Measurements from ENCODE around the gene SPDYE6. TPM values are rescaled to one million over a fixed set of nuclear protein-coding genes. Genes with fewer than 3 reads are reported as not detected.
"Not testable (repeated sequence)": the region's sequence is repeated elsewhere in the genome, so short reads cannot be mapped to it uniquely, and the experiment has no call there.

SPDYE6 gene
- total RNA-seq, 2 experiments from 2014 or later: 0.13 TPM; not detected in 1

DNA sequence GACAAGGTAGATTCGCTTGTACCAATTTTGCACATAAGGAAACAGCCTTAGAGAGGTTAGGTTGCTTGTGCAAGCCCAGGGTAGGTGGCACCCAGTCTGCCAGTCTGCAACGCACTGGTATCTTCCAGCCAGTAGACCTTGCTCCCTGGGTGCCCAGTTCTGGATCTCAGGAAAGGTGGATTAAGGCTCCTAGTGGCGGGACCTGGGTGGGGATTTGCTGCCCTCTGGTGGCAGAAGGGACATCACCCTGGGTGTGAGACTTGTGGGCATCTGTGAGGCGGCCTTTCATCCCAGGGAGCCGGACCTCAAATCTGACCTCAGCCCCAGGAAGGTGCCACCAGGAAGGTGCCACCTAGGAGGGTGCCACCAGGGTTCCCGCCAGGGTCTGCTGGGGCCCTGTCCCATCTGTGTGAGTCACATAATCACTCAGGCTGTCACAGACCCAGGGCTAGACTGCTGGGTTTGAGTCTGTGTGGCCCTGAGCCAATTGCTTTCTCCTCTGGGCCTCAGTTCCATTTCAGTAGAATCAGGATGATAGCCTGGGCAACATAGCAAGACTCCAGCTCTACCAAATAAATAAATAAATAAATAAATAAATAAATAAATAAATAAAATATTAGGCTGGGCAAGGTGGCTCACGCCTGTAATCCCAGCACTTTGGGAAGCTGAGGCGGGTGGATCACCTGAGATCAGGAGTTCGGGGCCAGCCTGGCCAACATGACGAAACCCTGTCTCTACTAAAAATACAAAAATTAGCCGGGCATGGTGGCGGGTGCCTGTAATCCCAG is 34.6 kb upstream of the SPDYE6 start:
- Mint-ChIP-seq H3K36me3 (ENCODE audit: low read depth) (peaks cover 17% of the 10 kb centered on the region), H3K4me3 (no peak overlapping the region), H3K27me3 (no peaks in the 10 kb centered on the region), H3K9me3 (no peaks in the 10 kb centered on the region), H3K4me1 (peaks cover 5% of the 10 kb centered on the region), H3K27ac (no peak overlapping the region)
- POLR2A ChIA-PET: interaction anchor here (0.8 kb wide), 1 partner anchor 109 kb away, joined by 3 read pairs; no protein-coding TSS in a partner anchor
- CTCF ChIA-PET: interaction anchor here (0.7 to 3.7 kb wide), 5 partner anchors 21 to 122 kb away, joined by 3 to 30 read pairs (median 4); no protein-coding TSS in a partner anchor
- DNase-seq: peak; percentile 73

DNA sequence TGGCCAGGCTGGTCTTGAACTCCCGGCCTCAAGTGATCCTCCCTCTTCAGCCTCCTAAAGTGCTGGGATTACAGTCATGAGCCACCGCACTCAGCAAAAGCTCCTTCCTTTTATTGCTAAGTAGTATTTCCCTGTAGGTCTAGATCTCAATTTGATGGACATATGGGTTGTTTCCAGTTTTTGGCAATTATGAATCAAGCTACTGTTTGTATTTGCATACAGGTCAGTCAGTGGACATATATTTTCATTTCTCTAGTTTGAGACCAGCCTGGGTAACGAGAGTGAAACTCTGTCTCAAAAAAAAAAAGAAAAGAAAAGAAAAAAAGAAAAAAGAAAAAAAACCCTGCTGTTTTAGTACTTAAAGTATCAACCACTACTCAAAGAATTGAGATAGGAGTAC is 33.6 kb upstream of the SPDYE6 start:
- peaks cover 17% of the 10 kb centered on the region for H3K36me3 Mint-ChIP-seq (ENCODE audit: low read depth)
- CTCF ChIA-PET: interaction anchor here (0.6 to 1.1 kb wide), 3 partner anchors 10 to 110 kb away, joined by 3 to 5 read pairs (median 3); no protein-coding TSS in a partner anchor
- H3K4me3 Mint-ChIP-seq: no peak overlapping the region
- DNase-seq: no peak
- no peak overlapping the region for H3K27ac Mint-ChIP-seq
- no peaks in the 10 kb centered on the region for H3K27me3 Mint-ChIP-seq
- H3K4me1 Mint-ChIP-seq: no peaks in the 10 kb centered on the region
- POLR2A ChIA-PET: no interaction called here
- no peaks in the 10 kb centered on the region for H3K9me3 Mint-ChIP-seq

DNA sequence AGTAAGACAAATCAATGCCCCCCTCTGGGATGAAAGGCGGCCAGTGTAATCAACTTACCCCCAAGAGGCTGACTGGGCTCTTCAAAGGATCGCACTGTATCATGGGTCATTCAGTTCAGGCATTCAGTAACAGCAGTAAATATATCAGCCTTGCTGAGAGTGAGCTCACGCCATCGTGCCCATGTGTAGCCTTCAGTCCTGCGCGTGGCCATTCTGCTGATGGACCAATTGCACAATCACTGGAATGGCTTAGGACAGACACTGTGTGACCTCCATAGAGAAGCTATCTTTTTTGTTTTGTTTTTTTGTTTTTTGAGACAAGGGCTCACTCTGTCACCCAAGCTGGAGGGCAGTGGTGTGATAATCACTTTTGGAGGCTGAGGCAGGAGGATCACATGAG is 30.8 kb upstream of the SPDYE6 start:
- POLR2A ChIA-PET: interaction anchor here (2.2 kb wide), 1 partner anchor 9 kb away, joined by 8 read pairs; the partner anchor contains the start of gene PRKRIP1
- CTCF ChIA-PET: interaction anchor here (1.6 to 2.5 kb wide), 2 partner anchors 107 to 114 kb away, joined by 4 to 6 read pairs; no protein-coding TSS in a partner anchor
- Mint-ChIP-seq H3K36me3 (ENCODE audit: low read depth) (peaks cover 18% of the 10 kb centered on the region), H3K27ac (no peak overlapping the region), H3K9me3 (no peaks in the 10 kb centered on the region), H3K27me3 (no peaks in the 10 kb centered on the region), H3K4me1 (no peaks in the 10 kb centered on the region), H3K4me3 (no peak overlapping the region)
- DNase-seq: no peak

DNA sequence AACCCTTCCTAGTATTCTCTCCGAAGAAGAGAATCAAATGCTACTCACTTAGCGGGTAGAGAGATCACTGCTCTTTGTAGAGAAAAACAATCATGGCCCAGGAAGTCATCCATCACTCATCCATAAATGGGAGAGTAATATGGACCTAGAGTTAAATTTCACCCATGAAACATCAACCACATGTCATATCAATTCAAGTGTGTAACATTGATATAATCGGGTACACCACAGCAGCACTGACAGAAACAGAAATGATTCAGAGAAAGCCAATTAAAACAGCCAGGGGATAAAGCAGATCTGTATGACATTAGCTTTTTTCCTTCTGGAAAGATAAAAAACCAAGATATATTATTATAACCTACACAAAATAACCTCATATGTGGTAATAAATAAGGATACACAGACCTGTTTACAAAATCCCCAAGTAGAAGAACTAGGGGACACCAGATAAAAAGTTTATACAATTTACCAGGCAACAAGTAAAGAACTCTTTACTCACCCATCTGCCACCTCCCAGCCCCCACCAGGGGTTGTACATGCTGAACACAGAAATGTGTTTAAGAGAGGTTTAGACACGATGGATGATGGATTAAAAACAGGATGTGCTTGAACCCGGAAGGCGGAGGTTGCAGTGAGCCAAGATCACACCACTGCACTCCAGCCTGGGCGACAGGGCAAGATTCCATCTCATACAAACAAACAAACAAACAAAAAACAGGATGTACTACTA is 25.6 kb upstream of the SPDYE6 start:
- peaks cover 41% of the 10 kb centered on the region for H3K36me3 Mint-ChIP-seq (ENCODE audit: low read depth)
- POLR2A ChIA-PET, H3K27ac Mint-ChIP-seq, H3K4me1 Mint-ChIP-seq, CTCF ChIA-PET, H3K4me3 Mint-ChIP-seq, H3K9me3 Mint-ChIP-seq, H3K27me3 Mint-ChIP-seq, DNase-seq: not testable (repeated sequence)

DNA sequence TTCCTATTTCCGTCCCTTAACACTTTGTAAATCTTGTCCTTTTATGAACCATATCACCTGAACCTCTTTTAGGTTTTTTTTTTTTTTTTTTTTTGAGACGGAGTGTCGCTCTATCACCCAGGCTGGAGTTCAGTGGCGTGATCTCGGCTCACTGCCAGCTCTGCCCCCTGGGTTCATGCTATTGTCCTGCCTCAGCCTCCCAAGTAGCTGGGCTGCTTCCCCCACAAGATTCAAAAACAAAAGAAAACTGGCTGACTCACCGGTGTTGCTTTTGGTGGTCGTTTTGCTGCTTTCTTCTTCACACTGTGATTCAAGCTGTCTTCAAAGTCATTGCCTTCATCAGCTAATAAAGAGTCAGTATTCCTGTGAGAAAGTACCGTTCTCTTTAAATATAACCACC is 24.6 kb upstream of the SPDYE6 start:
- Mint-ChIP-seq H3K4me1 (peaks cover 12% of the 10 kb centered on the region), H3K36me3 (ENCODE audit: low read depth) (peaks cover 42% of the 10 kb centered on the region)
- H3K27me3 Mint-ChIP-seq, DNase-seq, CTCF ChIA-PET, H3K9me3 Mint-ChIP-seq, H3K4me3 Mint-ChIP-seq, POLR2A ChIA-PET, H3K27ac Mint-ChIP-seq: not testable (repeated sequence)

DNA sequence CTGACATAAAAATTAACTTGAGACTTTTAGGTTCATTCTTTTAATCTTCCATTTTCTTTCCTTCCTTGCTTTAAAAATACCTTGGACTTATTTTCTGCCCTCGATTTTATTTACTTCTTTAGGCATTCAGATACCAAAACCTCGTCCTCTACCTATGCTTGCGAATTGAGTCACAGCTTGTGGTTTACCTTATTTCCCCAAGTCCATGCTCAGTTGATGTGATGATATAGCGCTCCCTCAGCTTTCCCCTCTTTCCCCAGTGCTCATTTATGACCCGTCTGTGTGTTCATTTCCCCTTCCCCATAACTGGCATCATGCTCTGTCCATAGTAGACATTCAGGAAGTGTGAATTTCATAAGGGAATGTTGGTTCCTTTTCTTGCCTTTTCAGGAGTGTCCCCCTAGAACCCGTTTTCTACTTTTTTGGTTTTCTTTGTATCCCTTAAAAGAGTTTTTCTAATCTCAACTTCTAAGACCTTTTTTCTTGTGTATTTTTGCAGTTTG is 20.8 kb upstream of the SPDYE6 start:
- H3K27me3 Mint-ChIP-seq: no peaks in the 10 kb centered on the region
- no peak overlapping the region for H3K4me3 Mint-ChIP-seq
- H3K27ac Mint-ChIP-seq: peak overlapping the region; percentile 6
- ChIA-PET POLR2A (no interaction called here), CTCF (no interaction called here)
- H3K4me1 Mint-ChIP-seq: peaks cover 12% of the 10 kb centered on the region
- peaks cover 48% of the 10 kb centered on the region for H3K36me3 Mint-ChIP-seq (ENCODE audit: low read depth)
- H3K9me3 Mint-ChIP-seq: no peaks in the 10 kb centered on the region
- no peak for DNase-seq

DNA sequence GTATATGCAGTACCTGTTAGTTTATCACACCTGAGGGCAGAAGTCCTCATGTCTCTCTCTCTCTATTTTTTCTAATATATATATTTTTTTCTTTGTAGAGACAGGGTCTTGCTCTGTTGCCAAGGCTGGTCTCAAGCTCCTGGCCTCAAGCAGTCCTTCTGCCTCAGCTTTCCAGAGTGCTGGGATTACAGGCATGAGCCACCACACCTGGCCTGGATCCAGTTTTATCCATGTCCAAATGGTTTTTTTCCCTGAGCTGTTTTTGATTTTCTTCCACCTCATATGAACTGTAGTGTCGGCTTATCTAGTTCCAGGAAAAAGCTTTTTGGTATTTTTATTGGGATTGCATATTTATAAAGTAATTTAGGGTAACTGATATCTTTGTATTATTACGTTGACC is 16.6 kb upstream of the SPDYE6 start:
- H3K4me3 Mint-ChIP-seq, H3K27ac Mint-ChIP-seq, DNase-seq, H3K9me3 Mint-ChIP-seq, H3K27me3 Mint-ChIP-seq, POLR2A ChIA-PET, CTCF ChIA-PET: not testable (repeated sequence)
- peaks cover 47% of the 10 kb centered on the region for H3K36me3 Mint-ChIP-seq (ENCODE audit: low read depth)
- peaks cover 16% of the 10 kb centered on the region for H3K4me1 Mint-ChIP-seq

DNA sequence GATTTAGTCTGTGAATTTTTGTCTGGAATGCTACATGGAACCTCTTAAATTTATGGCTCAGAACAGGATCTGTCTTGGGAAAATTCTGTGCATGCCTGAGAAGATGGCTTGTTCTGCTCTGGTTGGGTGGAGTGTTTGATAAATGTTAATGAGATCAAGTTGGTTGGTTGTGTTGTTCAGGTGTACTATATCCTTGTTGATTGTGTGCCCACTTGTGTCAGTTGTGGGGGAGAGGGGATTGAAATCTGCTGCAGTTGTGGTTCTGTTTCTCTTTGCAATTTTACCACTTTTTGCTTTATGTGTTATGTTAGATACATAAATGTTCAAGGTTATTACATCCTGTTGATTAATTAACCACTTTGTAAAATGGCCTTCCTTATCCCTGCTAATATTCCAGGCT is 13.8 kb upstream of the SPDYE6 start:
- Mint-ChIP-seq H3K36me3 (ENCODE audit: low read depth) (peaks cover 49% of the 10 kb centered on the region), H3K4me1 (peaks cover 15% of the 10 kb centered on the region)
- H3K27ac Mint-ChIP-seq, H3K27me3 Mint-ChIP-seq, CTCF ChIA-PET, H3K4me3 Mint-ChIP-seq, DNase-seq, POLR2A ChIA-PET, H3K9me3 Mint-ChIP-seq: not testable (repeated sequence)

DNA sequence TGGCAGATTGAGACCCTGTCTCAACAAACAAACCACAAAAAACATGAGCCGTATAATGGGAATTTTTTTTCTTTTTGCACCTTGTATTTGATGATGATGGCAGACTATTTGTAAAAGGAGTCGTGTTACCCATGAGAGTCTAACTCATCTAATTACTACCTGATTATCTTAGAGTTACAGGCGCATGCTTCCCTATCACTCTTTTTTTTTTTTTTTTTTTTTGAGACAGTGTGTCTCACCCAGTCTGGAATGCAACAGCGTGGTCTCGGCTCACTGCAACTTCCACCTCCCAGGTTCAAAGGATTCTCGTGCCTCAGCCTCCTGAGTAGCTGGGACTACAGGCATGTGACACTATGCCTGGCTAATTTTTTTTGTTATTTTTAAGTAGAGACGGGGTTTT is 9.1 kb upstream of the SPDYE6 start:
- H3K27me3 Mint-ChIP-seq, CTCF ChIA-PET, POLR2A ChIA-PET, DNase-seq, H3K27ac Mint-ChIP-seq, H3K9me3 Mint-ChIP-seq: not testable (repeated sequence)
- Mint-ChIP-seq H3K4me3 (peak overlapping the region; percentile 49), H3K4me1 (peaks cover 21% of the 10 kb centered on the region), H3K36me3 (ENCODE audit: low read depth) (peaks cover 29% of the 10 kb centered on the region)

DNA sequence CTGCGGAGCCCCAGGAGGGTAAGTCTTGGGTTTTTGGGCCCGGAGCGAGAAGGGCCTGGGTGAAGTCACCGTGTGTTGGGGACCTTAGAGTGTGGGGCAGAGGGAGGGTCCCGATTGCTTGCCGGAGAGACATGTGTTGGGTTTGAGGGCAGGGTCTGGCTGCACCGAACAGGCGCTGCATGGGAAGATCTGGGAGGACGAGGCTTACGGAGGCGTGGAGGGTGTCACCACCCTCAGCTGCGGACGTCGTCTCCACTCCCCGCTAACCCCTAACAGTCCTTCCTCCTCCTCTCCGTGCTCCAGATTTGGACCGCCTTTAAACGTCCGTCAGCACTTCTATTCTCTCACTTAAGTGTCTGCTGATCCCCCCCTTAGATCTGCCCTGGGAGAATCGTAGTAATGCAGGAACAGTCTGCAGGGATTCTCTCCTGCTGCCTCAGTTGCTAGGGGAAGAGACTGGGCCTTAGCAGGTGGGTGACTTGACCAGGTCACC is 8.2 kb upstream of the SPDYE6 start:
- peak; percentile 22 for DNase-seq
- Mint-ChIP-seq H3K36me3 (ENCODE audit: low read depth) (peaks cover 22% of the 10 kb centered on the region), H3K27ac (peak overlapping the region; percentile 75), H3K4me1 (peaks cover 19% of the 10 kb centered on the region), H3K4me3 (peak overlapping the region; percentile 92)
- H3K9me3 Mint-ChIP-seq, POLR2A ChIA-PET, H3K27me3 Mint-ChIP-seq, CTCF ChIA-PET: not testable (repeated sequence)

DNA sequence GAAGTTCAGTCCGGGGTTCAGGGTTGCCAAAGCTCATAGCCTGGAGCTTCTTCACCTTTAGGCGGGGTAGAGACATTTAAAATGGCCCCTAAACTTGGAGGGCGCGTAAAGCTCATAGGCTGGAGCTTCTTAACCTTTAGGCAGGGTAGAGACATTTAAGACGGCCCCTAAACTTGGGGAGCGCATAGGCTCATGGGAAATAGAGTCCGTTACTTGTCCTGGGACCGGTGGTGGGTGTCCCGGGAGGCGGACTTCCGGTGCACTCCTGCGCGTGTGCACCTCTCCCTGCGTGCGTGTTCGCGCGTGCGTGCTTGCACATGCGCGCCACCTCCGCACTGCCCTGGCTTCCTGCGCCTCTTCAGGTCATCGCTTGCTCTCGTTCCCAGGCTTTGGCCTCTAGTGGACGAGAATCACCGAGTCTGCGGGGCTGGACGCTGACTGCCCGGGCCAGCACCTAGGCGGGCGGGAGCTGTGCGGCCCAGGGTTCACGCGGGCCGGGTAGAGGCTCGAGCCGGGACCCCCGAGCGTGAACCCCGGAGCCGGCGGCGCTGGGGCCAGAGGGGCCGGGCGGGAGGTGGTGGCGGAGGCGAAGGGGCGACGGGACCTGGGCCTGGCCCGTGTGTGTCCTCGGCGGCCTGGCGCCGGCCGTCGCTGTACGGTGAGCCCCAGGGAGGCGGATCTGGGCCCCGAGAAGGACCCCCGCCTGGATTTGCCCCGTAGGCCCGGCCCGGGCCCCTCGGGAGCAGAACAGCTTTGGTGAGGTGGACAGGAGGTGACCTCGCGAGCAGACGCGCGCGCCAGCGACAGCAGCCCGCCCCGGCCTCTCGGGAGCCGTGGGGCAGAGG is 7.5 kb upstream of the SPDYE6 start:
- H3K27me3 Mint-ChIP-seq, POLR2A ChIA-PET, H3K9me3 Mint-ChIP-seq: not testable (repeated sequence)
- Mint-ChIP-seq H3K4me1 (peaks cover 19% of the 10 kb centered on the region), H3K27ac (peak overlapping the region; percentile 75), H3K36me3 (ENCODE audit: low read depth) (peaks cover 22% of the 10 kb centered on the region), H3K4me3 (peak overlapping the region; percentile 92)
- CTCF ChIA-PET: interaction anchor here (0.7 to 1.3 kb wide), 2 partner anchors 15 to 28 kb away, joined by 3 to 4 read pairs; no protein-coding TSS in a partner anchor
- peak; percentile 96 for DNase-seq

DNA sequence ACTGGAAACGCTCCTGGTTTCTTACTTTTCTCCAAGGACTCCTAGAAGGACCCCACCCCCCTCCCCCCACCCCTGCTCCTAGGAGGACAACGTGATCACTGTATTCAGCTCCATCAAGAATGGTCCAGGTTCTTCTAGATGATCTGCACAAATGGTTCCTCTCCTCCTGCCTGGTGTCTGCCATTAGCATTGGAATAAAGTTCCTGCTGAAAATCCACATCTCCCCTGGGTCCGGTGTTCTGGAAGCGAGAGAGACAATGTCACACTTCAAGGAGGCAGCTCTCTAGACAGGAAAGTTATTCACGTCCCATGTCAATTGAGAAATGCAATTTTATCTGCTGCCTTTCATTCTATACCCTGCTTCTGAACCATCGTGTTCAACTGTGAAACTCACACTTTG is 9.3 kb downstream of the SPDYE6 start:
- CTCF ChIA-PET; H3K4me3 Mint-ChIP-seq; H3K27me3 Mint-ChIP-seq; DNase-seq; H3K9me3 Mint-ChIP-seq; H3K36me3 Mint-ChIP-seq (ENCODE audit: low read depth); POLR2A ChIA-PET; H3K4me1 Mint-ChIP-seq; H3K27ac Mint-ChIP-seq: not testable (repeated sequence)

All from activated CD4-positive, alpha-beta memory T cell treated with anti-CD3 and anti-CD28 coated beads, Interleukin-2, amount 10 ng/mL, durations not matched to agents 7 days and 5 days (primary cell).